Measurements from ENCODE around the gene MAVS. TPM values are rescaled to one million over a fixed set of nuclear protein-coding genes. Genes with fewer than 3 reads are reported as not detected.
A peak's percentile ranks its signal among the peaks of the same experiment; 100 is the strongest.

Gene MAVS
- total and polyA plus RNA-seq, 9 of the 15 experiments (the other 6 are each of a cell fraction or from before 2014, with no cell fraction given), result 1.6 to 22.0 (median 11.3) TPM

- TF ChIP-seq ZBTB26 (CRISPR knock-in tag; IDR thresholded peaks at IDR 0.05) (0 out of 2 replicates have a peak, but pooled peaks have one; percentile 44), SRSF3 (IDR thresholded peaks at IDR 0.05; ENCODE audit: insufficient read depth, low read length) (no peak), NFRKB (IDR thresholded peaks at IDR 0.05; ENCODE audit: low read depth) (peak; percentile 92), ZNF431 (CRISPR knock-in tag; IDR thresholded peaks at IDR 0.05) (0 out of 2 replicates have a peak, but pooled peaks have one; percentile 20), MAFK (IDR thresholded peaks at IDR 0.05; ENCODE audit: low read length) (no peak), NCOA4 (IDR thresholded peaks at IDR 0.05; ENCODE audit: partially characterized antibody) (no peak), EWSR1 (IDR thresholded peaks at IDR 0.05; ENCODE audit: borderline replicate concordance, low read depth, partially characterized antibody) (no peak), BACH1 (tag; IDR thresholded peaks at IDR 0.05) (no peak), NFXL1 (CRISPR knock-in tag; IDR thresholded peaks at IDR 0.05) (no peak), CHD2 (IDR thresholded peaks at IDR 0.05; ENCODE audit: low read depth, low read length) (peak; percentile 88), CBX1 (IDR thresholded peaks at IDR 0.05; ENCODE audit: low read depth) (no peak), DNMT1 (IDR thresholded peaks at IDR 0.05) (no peak), HLTF (IDR thresholded peaks at IDR 0.05) (no peak), ZNF551 (CRISPR knock-in tag; IDR thresholded peaks at IDR 0.05) (no peak), ZNF76 (CRISPR knock-in tag; IDR thresholded peaks at IDR 0.05; ENCODE audit: borderline replicate concordance) (no peak), CREB1 (IDR thresholded peaks at IDR 0.05) (peak; percentile 61), CREB1 (CRISPR knock-in tag; IDR thresholded peaks at IDR 0.05) (peak; percentile 88), MED1 (CRISPR knock-in tag; IDR thresholded peaks at IDR 0.05; ENCODE audit: borderline replicate concordance) (no peak), NR2F6 (CRISPR knock-in tag; IDR thresholded peaks at IDR 0.05) (no peak)
- TF ChIP-seq, protein P1, sequence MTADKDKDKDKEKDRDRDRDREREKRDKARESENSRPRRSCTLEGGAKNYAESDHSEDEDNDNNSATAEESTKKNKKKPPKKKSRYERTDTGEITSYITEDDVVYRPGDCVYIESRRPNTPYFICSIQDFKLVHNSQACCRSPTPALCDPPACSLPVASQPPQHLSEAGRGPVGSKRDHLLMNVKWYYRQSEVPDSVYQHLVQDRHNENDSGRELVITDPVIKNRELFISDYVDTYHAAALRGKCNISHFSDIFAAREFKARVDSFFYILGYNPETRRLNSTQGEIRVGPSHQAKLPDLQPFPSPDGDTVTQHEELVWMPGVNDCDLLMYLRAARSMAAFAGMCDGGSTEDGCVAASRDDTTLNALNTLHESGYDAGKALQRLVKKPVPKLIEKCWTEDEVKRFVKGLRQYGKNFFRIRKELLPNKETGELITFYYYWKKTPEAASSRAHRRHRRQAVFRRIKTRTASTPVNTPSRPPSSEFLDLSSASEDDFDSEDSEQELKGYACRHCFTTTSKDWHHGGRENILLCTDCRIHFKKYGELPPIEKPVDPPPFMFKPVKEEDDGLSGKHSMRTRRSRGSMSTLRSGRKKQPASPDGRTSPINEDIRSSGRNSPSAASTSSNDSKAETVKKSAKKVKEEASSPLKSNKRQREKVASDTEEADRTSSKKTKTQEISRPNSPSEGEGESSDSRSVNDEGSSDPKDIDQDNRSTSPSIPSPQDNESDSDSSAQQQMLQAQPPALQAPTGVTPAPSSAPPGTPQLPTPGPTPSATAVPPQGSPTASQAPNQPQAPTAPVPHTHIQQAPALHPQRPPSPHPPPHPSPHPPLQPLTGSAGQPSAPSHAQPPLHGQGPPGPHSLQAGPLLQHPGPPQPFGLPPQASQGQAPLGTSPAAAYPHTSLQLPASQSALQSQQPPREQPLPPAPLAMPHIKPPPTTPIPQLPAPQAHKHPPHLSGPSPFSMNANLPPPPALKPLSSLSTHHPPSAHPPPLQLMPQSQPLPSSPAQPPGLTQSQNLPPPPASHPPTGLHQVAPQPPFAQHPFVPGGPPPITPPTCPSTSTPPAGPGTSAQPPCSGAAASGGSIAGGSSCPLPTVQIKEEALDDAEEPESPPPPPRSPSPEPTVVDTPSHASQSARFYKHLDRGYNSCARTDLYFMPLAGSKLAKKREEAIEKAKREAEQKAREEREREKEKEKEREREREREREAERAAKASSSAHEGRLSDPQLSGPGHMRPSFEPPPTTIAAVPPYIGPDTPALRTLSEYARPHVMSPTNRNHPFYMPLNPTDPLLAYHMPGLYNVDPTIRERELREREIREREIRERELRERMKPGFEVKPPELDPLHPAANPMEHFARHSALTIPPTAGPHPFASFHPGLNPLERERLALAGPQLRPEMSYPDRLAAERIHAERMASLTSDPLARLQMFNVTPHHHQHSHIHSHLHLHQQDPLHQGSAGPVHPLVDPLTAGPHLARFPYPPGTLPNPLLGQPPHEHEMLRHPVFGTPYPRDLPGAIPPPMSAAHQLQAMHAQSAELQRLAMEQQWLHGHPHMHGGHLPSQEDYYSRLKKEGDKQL (CRISPR knock-in tag; IDR thresholded peaks at IDR 0.05; ENCODE audit: borderline replicate concordance), result no peak
- TF ChIP-seq, protein P2, sequence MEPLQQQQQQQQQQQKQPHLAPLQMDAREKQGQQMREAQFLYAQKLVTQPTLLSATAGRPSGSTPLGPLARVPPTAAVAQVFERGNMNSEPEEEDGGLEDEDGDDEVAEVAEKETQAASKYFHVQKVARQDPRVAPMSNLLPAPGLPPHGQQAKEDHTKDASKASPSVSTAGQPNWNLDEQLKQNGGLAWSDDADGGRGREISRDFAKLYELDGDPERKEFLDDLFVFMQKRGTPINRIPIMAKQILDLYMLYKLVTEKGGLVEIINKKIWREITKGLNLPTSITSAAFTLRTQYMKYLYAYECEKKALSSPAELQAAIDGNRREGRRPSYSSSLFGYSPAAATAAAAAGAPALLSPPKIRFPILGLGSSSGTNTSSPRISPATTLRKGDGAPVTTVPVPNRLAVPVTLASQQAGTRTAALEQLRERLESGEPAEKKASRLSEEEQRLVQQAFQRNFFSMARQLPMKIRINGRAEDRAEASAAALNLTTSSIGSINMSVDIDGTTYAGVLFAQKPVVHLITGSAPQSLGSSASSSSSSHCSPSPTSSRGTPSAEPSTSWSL (CRISPR knock-in tag; IDR thresholded peaks at IDR 0.05; ENCODE audit: borderline replicate concordance), result no peak
These were observed 42.2 kb downstream of the MAVS start, which contains the start of gene PANK2 (continued) for GRCh38 chr20:3888622-3889488.
